Brain microvascular endothelial cell (primary cell): Measurements from ENCODE around the gene IFI6.
A peak's percentile ranks its signal among the peaks of the same experiment; 100 is the strongest.
"Not testable (repeated sequence)": the region's sequence is repeated elsewhere in the genome, so short reads cannot be mapped to it uniquely, and the experiment has no call there.

ENCODE experiments used
- DNase-seq: peaks from one replicate; pipeline ENCODE4 v3.0.0-alpha.2; 2020
- H3K27ac ChIP-seq: fragments of 250-450 bp; sonication (Bioruptor Pico); 2 replicates; pipeline ENCODE4 v1.5.1; 2020; ENCODE audit warnings: mild to moderate bottlenecking, moderate library complexity
- H3K27me3 ChIP-seq: fragments of 250-450 bp; sonication (Bioruptor Pico); replicated peaks from 2 replicates; pipeline ENCODE4 v1.5.1; 2020; ENCODE audit warnings: mild to moderate bottlenecking
- H3K36me3 ChIP-seq: fragments of 250-450 bp; sonication (Bioruptor Pico); replicated peaks from 2 replicates; pipeline ENCODE4 v1.5.1; 2020; ENCODE audit warnings: mild to moderate bottlenecking
- H3K4me3 ChIP-seq: 2 replicates; pipeline ENCODE4 v1.5.1; 2011; ENCODE audit warnings: low read depth, mild to moderate bottlenecking, control low read depth, low read length, moderate library complexity
- CTCF ChIP-seq: IDR thresholded peaks from 2 replicates; pipeline ENCODE4 v1.5.1; 2011; ENCODE audit warnings: low read depth, mild to moderate bottlenecking, moderate library complexity, low read length, control low read depth, inconsistent platforms; ENCODE audit errors: missing control alignments
- in situ Hi-C: cut with HindIII; loops from 2 replicates; pipeline ENCODE4 v1.10.0; 2017; ENCODE audit warnings: low sequenced_read_pairs, low pct_ligation_motif_present

The IFI6 gene

GRCh38 chr1:27644369-27645070 lies 27.5 kb downstream of the IFI6 start:
- Histone ChIP-seq H3K4me3 (no peak overlapping the region), H3K27ac (no peak overlapping the region), H3K36me3 (no peaks in the 10 kb centered on the region), H3K27me3 (no peaks in the 10 kb centered on the region)
- no peak for TF ChIP-seq CTCF
- in situ Hi-C loops = no loop called here
- DNase-seq = no peak

- H3K4me3 ChIP-seq = no peak overlapping the region
- in situ Hi-C loops = no loop called here
- TF ChIP-seq CTCF = peak; percentile 92
- DNase-seq = peak; percentile 30
- no peak overlapping the region for H3K27ac ChIP-seq
- no peaks in the 10 kb centered on the region for H3K27me3 ChIP-seq
- no peaks in the 10 kb centered on the region for H3K36me3 ChIP-seq
Measured at GRCh38 chr1:27643600-27644368, 28.2 kb downstream of the IFI6 start.

GRCh38 chr1:27640514-27640913 lies 31.5 kb downstream of the IFI6 start:
- in situ Hi-C loops, H3K36me3 ChIP-seq, H3K27ac ChIP-seq, H3K4me3 ChIP-seq, H3K27me3 ChIP-seq, DNase-seq: not testable (repeated sequence)

- no peak for TF ChIP-seq CTCF
Measured at GRCh38 chr1:27638805-27639204, 33.2 kb downstream of the IFI6 start.

GRCh38 chr1:27638047-27638734 lies 33.8 kb downstream of the IFI6 start:
- peaks cover 12% of the 10 kb centered on the region for H3K27me3 ChIP-seq
- no peaks in the 10 kb centered on the region for H3K36me3 ChIP-seq
- no peak for TF ChIP-seq CTCF
- in situ Hi-C loops = no loop called here
- no peak for DNase-seq
- H3K27ac ChIP-seq = no peak overlapping the region
- H3K4me3 ChIP-seq = no peak overlapping the region

More at GRCh38 chr1:27638805-27639204, 33.2 kb downstream of the IFI6 start:
- no peak for DNase-seq
- H3K27me3 ChIP-seq = peaks cover 12% of the 10 kb centered on the region
- in situ Hi-C loops = no loop called here
- no peaks in the 10 kb centered on the region for H3K36me3 ChIP-seq
- H3K4me3 ChIP-seq = no peak overlapping the region
- no peak overlapping the region for H3K27ac ChIP-seq
